ENCODE results near the gene GLI1. TPM values are rescaled to one million over a fixed set of nuclear protein-coding genes. Genes with fewer than 3 reads are reported as not detected.
A peak's percentile ranks its signal among the peaks of the same experiment; 100 is the strongest.

GLI1 gene
- total and polyA plus RNA-seq, 2 of the 13 experiments (the other 11 are each of a cell fraction or from before 2014, with no cell fraction given), result 0.09 to 0.20 TPM

DNA sequence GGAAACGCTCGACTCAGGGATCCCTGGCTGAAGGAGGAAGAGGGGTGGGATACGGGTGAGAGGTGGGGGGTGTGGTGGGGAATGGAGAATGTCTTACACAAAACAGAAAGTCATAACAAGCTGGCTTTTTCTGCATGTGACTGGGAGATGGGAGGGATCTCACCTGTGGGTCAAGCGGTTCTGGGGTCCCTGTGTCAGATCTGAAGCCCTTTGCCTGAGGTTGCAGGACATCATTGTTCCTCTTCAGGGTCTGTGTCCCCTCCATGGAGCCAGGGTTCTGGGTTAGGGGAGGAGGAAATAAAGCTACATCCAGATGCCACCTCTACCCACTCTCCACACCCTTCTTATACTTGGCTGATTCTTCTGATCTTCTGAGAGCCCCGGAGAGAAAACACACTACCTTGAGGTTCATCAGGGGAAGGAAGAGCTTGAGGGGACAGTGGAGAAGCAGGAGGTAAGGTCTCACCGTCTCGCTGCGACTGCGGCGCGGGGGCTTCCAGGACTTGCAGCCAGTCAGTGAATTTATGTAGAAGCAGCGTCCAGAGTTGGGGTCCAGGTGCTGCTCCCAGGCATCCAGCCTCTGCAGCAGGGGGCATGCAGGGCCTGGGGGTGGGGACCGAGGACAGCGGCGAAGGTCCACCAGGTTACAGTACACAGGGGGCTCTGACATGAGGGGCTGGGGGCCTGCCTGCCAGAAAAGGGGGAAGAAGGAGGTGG lies 17.6 kb downstream of the GLI1 start:
- Histone ChIP-seq H4K20me1 (ENCODE audit: insufficient read depth, low read length) (no peaks in the 10 kb centered on the region), H3K4me1 (ENCODE audit: insufficient read depth, low read length) (peaks cover 35% of the 10 kb centered on the region), H2AFZ (ENCODE audit: low read length) (no peak overlapping the region), H3K27me3 (ENCODE audit: control insufficient read depth in 1 of 2, insufficient read depth in 2 of 2, low read length in 2 of 2) (peaks cover 8 to 74% of the 10 kb centered on the region in 2 experiments), H3K9ac (ENCODE audit: insufficient read depth, low read depth, low read length) (no peak overlapping the region), H3K4me2 (ENCODE audit: low read depth, low read length) (peak overlapping the region; percentile 33; the same call in 1 of the 2 replicates), H3K79me2 (ENCODE audit: insufficient read depth, low read length) (no peaks in the 10 kb centered on the region), H3K9me3 (ENCODE audit: low read length) (no peaks in the 10 kb centered on the region), H3K36me3 (replicated peaks in 1 of 2; ENCODE audit: control insufficient read depth in 1 of 2, insufficient read depth in 2 of 2, low read length in 2 of 2) (no peaks in the 10 kb centered on the region), H3K27ac (ENCODE audit: extremely low read length, insufficient read depth, low read length) (no peak overlapping the region), H3K4me3 (replicated peaks in 1 of 3; ENCODE audit: insufficient read depth in 1 of 3, low read depth in 2 of 3, low read length in 3 of 3) (no peak overlapping the region)
- ATAC-seq (no peak), FAIRE-seq (no peak), DNase-seq (ENCODE audit: low spot score) (no peak)
- 86% methylated on average over 12 of the region's 15 CpGs for WGBS (ENCODE audit: low lambda C conversion rate)
- ChIA-PET CTCF (ENCODE audit: low intra/inter-chr PET ratio, low total read pairs) (no interaction called here), POLR2A (interaction anchor here (1.1 kb wide), 1 partner anchor 44 kb away, joined by 4 read pairs; the partner anchor contains the start of gene DDIT3)
- no TSS peak for BruUV-seq (replicated peaks)
- TF ChIP-seq BHLHE40 (IDR thresholded peaks at IDR 0.05; ENCODE audit: low read length) (no peak), REXO4 (CRISPR knock-in tag; IDR thresholded peaks at IDR 0.05; ENCODE audit: borderline replicate concordance) (no peak), GMEB1 (CRISPR knock-in tag; IDR thresholded peaks at IDR 0.05; ENCODE audit: borderline replicate concordance) (no peak), TCF12 (IDR thresholded peaks at IDR 0.05) (no peak), TCF12 (CRISPR knock-in tag; IDR thresholded peaks at IDR 0.05) (no peak), EP300 (IDR thresholded peaks at IDR 0.05; ENCODE audit: low read depth in 2 of 2, low read length in 2 of 2) (no peak), EP300 (CRISPR knock-in tag; IDR thresholded peaks at IDR 0.05; ENCODE audit: borderline replicate concordance) (no peak), ZNF597 (CRISPR knock-in tag; IDR thresholded peaks at IDR 0.05) (no peak), FOXM1 (CRISPR knock-in tag; IDR thresholded peaks at IDR 0.05) (no peak), PRDM4 (CRISPR knock-in tag; IDR thresholded peaks at IDR 0.05; ENCODE audit: borderline replicate concordance) (no peak), NFYB (CRISPR knock-in tag; IDR thresholded peaks at IDR 0.05) (no peak)
- TF ChIP-seq, protein P1, sequence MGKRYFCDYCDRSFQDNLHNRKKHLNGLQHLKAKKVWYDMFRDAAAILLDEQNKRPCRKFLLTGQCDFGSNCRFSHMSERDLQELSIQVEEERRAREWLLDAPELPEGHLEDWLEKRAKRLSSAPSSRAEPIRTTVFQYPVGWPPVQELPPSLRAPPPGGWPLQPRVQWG (CRISPR knock-in tag; IDR thresholded peaks at IDR 0.05; ENCODE audit: borderline replicate concordance, low read depth), result no peak
- TF ChIP-seq, protein P2, sequence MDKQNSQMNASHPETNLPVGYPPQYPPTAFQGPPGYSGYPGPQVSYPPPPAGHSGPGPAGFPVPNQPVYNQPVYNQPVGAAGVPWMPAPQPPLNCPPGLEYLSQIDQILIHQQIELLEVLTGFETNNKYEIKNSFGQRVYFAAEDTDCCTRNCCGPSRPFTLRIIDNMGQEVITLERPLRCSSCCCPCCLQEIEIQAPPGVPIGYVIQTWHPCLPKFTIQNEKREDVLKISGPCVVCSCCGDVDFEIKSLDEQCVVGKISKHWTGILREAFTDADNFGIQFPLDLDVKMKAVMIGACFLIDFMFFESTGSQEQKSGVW (CRISPR knock-in tag; IDR thresholded peaks at IDR 0.05; ENCODE audit: borderline replicate concordance), result no peak
- in situ Hi-C loops (cut with HindIII; ENCODE audit: extremely low pct_ligation_motif_present, low pct_unique_long_range_greater_than_20kb) (no loop called here), intact Hi-C loops (cut with micrococcal nuclease; ENCODE audit: unreplicated experiment) (no loop called here)

Measured in HepG2 (cell line).